OCI-LY3 (cell line): Measurements from ENCODE around the gene CD83.

Source experiments
- EZH2phosphoT487 ChIP-seq: fragments of 200-600 bp; shearing (Covaris generic); IDR thresholded peaks from 2 replicates; pipeline ENCODE4 v1.6.1; 2018; ENCODE audit warnings: antibody characterized with exemption, mixed run types, low read depth
- TF ChIP-seq, protein P1 (sequence below): fragments of 200-600, 300-600 bp; sonication (generic); IDR thresholded peaks from 2 replicates; pipeline ENCODE4 v1.5.1; 2014; ENCODE audit warnings: antibody characterized with exemption, low read length, low read depth

GRCh38 chr6:14077193-14077867, 40.2 kb upstream of the CD83 start:
- TF ChIP-seq EZH2phosphoT487: no peak
- TF ChIP-seq, protein P1, sequence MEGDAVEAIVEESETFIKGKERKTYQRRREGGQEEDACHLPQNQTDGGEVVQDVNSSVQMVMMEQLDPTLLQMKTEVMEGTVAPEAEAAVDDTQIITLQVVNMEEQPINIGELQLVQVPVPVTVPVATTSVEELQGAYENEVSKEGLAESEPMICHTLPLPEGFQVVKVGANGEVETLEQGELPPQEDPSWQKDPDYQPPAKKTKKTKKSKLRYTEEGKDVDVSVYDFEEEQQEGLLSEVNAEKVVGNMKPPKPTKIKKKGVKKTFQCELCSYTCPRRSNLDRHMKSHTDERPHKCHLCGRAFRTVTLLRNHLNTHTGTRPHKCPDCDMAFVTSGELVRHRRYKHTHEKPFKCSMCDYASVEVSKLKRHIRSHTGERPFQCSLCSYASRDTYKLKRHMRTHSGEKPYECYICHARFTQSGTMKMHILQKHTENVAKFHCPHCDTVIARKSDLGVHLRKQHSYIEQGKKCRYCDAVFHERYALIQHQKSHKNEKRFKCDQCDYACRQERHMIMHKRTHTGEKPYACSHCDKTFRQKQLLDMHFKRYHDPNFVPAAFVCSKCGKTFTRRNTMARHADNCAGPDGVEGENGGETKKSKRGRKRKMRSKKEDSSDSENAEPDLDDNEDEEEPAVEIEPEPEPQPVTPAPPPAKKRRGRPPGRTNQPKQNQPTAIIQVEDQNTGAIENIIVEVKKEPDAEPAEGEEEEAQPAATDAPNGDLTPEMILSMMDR: no peak
